A673 (cell line): ENCODE measurements around the gene FGFR2. TPM values are rescaled to one million over a fixed set of nuclear protein-coding genes. Genes with fewer than 3 reads are reported as not detected.

Source experiments
- BruUV-seq: library from RNA; stranded (reverse); fragments of 400-500 nt; replicated peaks from 2 replicates; lab custom pipeline; 2021; lab: Mats Ljungman, UMichigan
- CTCF ChIA-PET: fragments of 300-600 bp; sonication (Branson Sonifier 250); formaldehyde crosslinking; loops from one replicate; lab custom pipeline; 2022; ENCODE audit warnings: antibody characterized with exemption; lab: Charles Lee
- POLR2A ChIA-PET: fragments of 300-600 bp; sonication (Branson Sonifier 250); formaldehyde crosslinking; loops from one replicate; lab custom pipeline; 2022; ENCODE audit warnings: antibody characterized with exemption; ENCODE audit not compliant: low non-redundant PET; lab: Charles Lee
- DNase-seq: peaks from one replicate; pipeline ENCODE4 v3.0.0-alpha.2; 2015; ENCODE audit warnings: low spot score
- H3K27ac ChIP-seq: fragments of 200-600 bp; sonication (generic); 2 replicates; pipeline ENCODE4 v1.5.1; 2016; ENCODE audit warnings: mixed run types, low read depth, mild to moderate bottlenecking, mixed read lengths, antibody characterized with exemption, low read length; ENCODE audit not compliant: poor library complexity, severe bottlenecking
- H3K27me3 ChIP-seq: fragments of 200-600 bp; sonication (generic); replicated peaks from 2 replicates; pipeline ENCODE4 v1.6.1; 2017; ENCODE audit warnings: mixed run types, low read depth, mild to moderate bottlenecking, mixed read lengths, antibody characterized with exemption, low read length; ENCODE audit not compliant: insufficient read depth, poor library complexity
- H3K36me3 ChIP-seq: fragments of 200-600 bp; sonication (generic); 2 replicates; pipeline ENCODE4 v1.6.1; 2016; ENCODE audit warnings: mixed run types, mild to moderate bottlenecking, mixed read lengths, antibody characterized with exemption, low read length; ENCODE audit not compliant: insufficient read depth, poor library complexity, severe bottlenecking
- H3K4me1 ChIP-seq: fragments of 200-600 bp; sonication (generic); 2 replicates; pipeline ENCODE4 v1.6.1; 2017; ENCODE audit warnings: mixed run types, mild to moderate bottlenecking, mixed read lengths, antibody characterized with exemption, low read length; ENCODE audit not compliant: insufficient read depth, poor library complexity, severe bottlenecking
- H3K4me3 ChIP-seq: fragments of 200-600 bp; sonication (generic); 2 replicates; pipeline ENCODE4 v1.5.1; 2016; ENCODE audit warnings: low read depth, mixed run types, mild to moderate bottlenecking, mixed read lengths, low read length; ENCODE audit not compliant: poor library complexity, severe bottlenecking
- H3K9me3 ChIP-seq: fragments of 200-600 bp; sonication (generic); 2 replicates; pipeline ENCODE4 v1.6.1; 2016; ENCODE audit warnings: mixed run types, low read depth, mild to moderate bottlenecking, mixed read lengths, antibody characterized with exemption, low read length; ENCODE audit not compliant: poor library complexity, severe bottlenecking
- CTCF ChIP-seq: fragments of 300-800, 200-600 bp; sonication (generic); conservative IDR thresholded peaks from 2 replicates; pipeline ENCODE4 v1.5.1; 2017; ENCODE audit warnings: low read depth, mild to moderate bottlenecking, antibody characterized with exemption, low read length, moderate library complexity, mixed read lengths
- EZH2 ChIP-seq: fragments of 200-600 bp; sonication (generic); IDR thresholded peaks from 2 replicates; pipeline ENCODE4 v1.6.1; 2017; ENCODE audit warnings: borderline replicate concordance, low read depth, mild to moderate bottlenecking, mixed read lengths, antibody characterized with exemption, low read length; ENCODE audit not compliant: poor library complexity, severe bottlenecking
- intact Hi-C: fragments of 100-400 bp; cut with micrococcal nuclease; formaldehyde crosslinking; loops from one replicate; pipeline ENCODE4 v1.10.0; 2022; ENCODE audit not compliant: unreplicated experiment
- total RNA-seq: library from RNA; stranded (reverse); gene quantifications from 2 replicates; pipeline ENCODE4 v1.2.3, GENCODE V29; 2021

Gene FGFR2
- total RNA-seq, 1 experiment from 2014 or later: 0.60 TPM

GRCh38 chr10:121577568-121577967 lies 20.7 kb downstream of the FGFR2 start:
- H3K27me3 ChIP-seq: peaks cover 17% of the 10 kb centered on the region
- DNase-seq: no peak
- no peaks in the 10 kb centered on the region for H3K4me1 ChIP-seq
- BruUV-seq: no TSS peak
- no peaks in the 10 kb centered on the region for H3K36me3 ChIP-seq
- ChIA-PET POLR2A (no interaction called here), CTCF (no interaction called here)
- H3K27ac ChIP-seq: no peak overlapping the region
- intact Hi-C loops: no loop called here
- TF ChIP-seq CTCF (no peak), EZH2 (no peak)
- H3K9me3 ChIP-seq: no peaks in the 10 kb centered on the region
- H3K4me3 ChIP-seq: no peak overlapping the region

- DNase-seq: no peak
- Histone ChIP-seq H3K4me1 (no peaks in the 10 kb centered on the region), H3K27ac (no peak overlapping the region), H3K27me3 (peaks cover 17% of the 10 kb centered on the region), H3K9me3 (no peaks in the 10 kb centered on the region), H3K4me3 (no peak overlapping the region), H3K36me3 (no peaks in the 10 kb centered on the region)
- TF ChIP-seq CTCF (no peak), EZH2 (no peak)
- POLR2A ChIA-PET: no interaction called here
- intact Hi-C loops: no loop called here
- BruUV-seq: no TSS peak
- CTCF ChIA-PET: no interaction called here
Measured at GRCh38 chr10:121576139-121576538, 22.1 kb downstream of the FGFR2 start.

- no peak for DNase-seq
- CTCF ChIA-PET: no interaction called here
- BruUV-seq: no TSS peak
Measured at GRCh38 chr10:121574519-121575166, 23.6 kb downstream of the FGFR2 start.

More at GRCh38 chr10:121574519-121575166, 23.6 kb downstream of the FGFR2 start:
- H3K4me1 ChIP-seq: no peaks in the 10 kb centered on the region
- no peak overlapping the region for H3K4me3 ChIP-seq
- intact Hi-C loops: no loop called here
- TF ChIP-seq CTCF (no peak), EZH2 (no peak)
- peaks cover 20% of the 10 kb centered on the region for H3K27me3 ChIP-seq
- H3K27ac ChIP-seq: no peak overlapping the region
- no peaks in the 10 kb centered on the region for H3K36me3 ChIP-seq
- POLR2A ChIA-PET: no interaction called here
- no peaks in the 10 kb centered on the region for H3K9me3 ChIP-seq
